ENCODE measurements around the gene ANKRD20A1.
"Not testable (repeated sequence)": the region's sequence is repeated elsewhere in the genome, so short reads cannot be mapped to it uniquely, and the experiment has no call there.

- not testable (repeated sequence) for TF ChIP-seq CTCF (IDR thresholded peaks at IDR 0.05; ENCODE audit: insufficient read depth, low read depth, low read length); EZH2 (IDR thresholded peaks at IDR 0.05; ENCODE audit: insufficient read depth, low read length)
Observed at GRCh38 chr9:67858871-67859270, at the start of gene ANKRD20A1.
